ENCODE results near the gene PIWIL4.
"Not testable (repeated sequence)": the region's sequence is repeated elsewhere in the genome, so short reads cannot be mapped to it uniquely, and the experiment has no call there.

PIWIL4 gene

GRCh38 chr11:94638902-94639373 lies 71.8 kb downstream of the PIWIL4 start:
- peak; percentile 38 for DNase-seq (ENCODE audit: low read depth)

GRCh38 chr11:94639901-94640721 lies 72.9 kb downstream of the PIWIL4 start:
- no peak for DNase-seq (ENCODE audit: low read depth)

DNA sequence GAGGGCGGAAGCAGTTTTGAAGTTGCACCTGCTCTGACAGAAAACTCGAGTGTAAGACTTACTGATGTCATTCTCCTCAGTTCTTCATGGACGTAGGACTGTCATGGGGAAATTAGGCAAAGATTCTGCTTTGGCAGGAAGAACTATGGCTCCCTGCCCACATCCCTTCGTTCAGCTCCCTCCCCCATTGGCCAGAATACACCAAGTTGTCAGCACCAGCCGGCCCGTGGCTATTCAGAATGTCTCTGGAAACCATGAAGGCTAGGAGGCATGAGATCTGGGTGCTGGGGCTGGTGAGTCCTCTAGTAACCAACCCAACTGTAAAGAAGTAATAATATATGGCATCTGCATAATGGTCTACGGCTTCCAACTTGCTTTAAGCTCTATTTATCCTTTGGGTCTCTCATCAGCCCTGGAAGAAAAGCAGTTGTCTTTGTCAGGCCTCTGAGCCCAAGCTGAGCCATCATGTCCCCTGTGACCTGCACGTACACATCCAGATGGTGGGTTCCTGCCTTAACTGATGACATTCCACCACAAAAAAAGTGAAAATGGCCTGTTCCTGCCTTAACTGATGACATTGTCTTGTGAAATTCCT lies 74.1 kb downstream of the PIWIL4 start:
- DNase-seq (ENCODE audit: low read depth), result no peak

- not testable (repeated sequence) for DNase-seq (ENCODE audit: low read depth)
Observed at GRCh38 chr11:94643186-94643585, 76.0 kb downstream of the PIWIL4 start.

- DNase-seq (ENCODE audit: low read depth), result no peak
Observed at GRCh38 chr11:94647926-94648325, 80.8 kb downstream of the PIWIL4 start.

GRCh38 chr11:94648789-94649188 lies 81.6 kb downstream of the PIWIL4 start:
- DNase-seq (ENCODE audit: low read depth), result no peak

- no peak for DNase-seq (ENCODE audit: low read depth)
Observed at GRCh38 chr11:94649254-94649653, 82.1 kb downstream of the PIWIL4 start.

DNA sequence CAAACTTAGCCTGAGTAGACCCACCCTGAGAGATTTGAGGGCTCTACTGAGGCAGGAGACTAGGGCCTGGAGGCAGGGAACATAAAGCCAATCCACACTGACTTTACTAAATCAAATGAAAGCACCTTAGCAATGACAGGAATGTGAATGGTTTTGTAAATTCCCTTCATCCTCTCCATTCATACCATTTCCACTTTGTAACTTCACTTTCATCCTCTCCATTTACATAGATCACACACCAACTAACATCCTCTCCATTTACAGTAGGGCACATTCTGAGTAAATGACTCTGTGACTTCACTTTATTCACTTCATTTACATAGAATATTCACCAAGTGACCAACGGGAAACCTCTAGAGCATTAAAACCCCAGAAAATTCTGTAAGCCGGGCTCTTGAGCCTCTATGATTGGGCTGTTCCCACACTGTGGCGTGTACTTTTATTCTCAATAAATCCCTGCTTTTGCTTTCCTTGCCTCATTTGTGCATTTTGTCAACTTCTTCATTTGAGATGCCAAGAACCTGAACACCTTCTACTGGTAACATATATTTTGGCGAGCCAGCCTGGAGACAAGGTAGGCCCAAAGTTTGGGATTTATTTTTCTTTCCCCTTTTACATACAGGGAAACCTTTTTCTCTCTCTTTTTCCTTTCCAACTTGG lies 82.9 kb downstream of the PIWIL4 start:
- no peak for DNase-seq (ENCODE audit: low read depth)

- peak; percentile 85 for DNase-seq (ENCODE audit: low read depth)
Observed at GRCh38 chr11:94650756-94651155, 83.6 kb downstream of the PIWIL4 start.

- no peak for DNase-seq (ENCODE audit: low read depth)
Observed at GRCh38 chr11:94652735-94653284, 85.6 kb downstream of the PIWIL4 start.

- no peak for DNase-seq (ENCODE audit: low read depth)
Observed at GRCh38 chr11:94653561-94653960, 86.4 kb downstream of the PIWIL4 start.

DNA sequence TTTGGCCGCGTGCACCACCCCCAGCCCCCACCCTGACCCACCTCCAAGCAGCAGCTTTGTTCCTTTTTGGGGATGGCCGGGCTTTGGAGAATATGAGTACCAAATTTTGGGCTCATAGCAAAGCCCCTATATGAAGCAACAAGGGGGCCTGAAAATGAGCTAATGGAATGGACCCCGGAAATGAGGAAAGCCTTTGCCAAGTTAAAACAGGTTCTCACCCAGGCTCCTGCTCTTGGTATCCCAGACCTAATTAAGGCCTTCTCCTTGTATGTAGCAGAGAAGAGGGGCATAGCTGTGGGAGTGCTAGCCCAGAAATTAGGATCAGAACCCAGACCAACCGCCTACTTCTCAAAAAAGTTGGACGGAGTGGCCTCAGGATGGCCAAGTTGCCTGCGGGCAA lies 87.0 kb downstream of the PIWIL4 start:
- no peak for DNase-seq (ENCODE audit: low read depth)

DNA sequence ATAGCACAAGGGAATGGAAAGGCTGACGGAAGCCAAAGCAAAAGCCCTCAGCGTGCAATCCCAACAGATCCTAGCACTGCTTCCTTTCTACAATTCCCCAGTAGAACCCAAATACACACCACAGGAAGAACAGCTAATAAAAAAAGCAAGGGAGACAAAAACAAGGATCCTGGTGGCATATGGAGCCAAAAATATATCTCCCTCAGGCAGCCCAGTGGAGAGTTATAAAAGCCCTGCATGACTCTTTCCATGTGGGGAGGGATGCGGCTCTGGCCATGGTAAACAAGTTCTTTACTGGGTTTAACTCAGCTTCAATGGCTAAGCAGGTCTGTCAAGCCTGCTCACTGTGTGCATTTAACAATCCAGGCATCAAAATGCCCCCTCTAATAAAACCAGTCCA lies 88.1 kb downstream of the PIWIL4 start:
- DNase-seq (ENCODE audit: low read depth), result no peak

- DNase-seq (ENCODE audit: low read depth), result no peak
Observed at GRCh38 chr11:94655956-94656355, 88.8 kb downstream of the PIWIL4 start.

- no peak for DNase-seq (ENCODE audit: low read depth)
Observed at GRCh38 chr11:94656968-94657367, 89.8 kb downstream of the PIWIL4 start.

GRCh38 chr11:94657629-94658028 lies 90.5 kb downstream of the PIWIL4 start:
- no peak for DNase-seq (ENCODE audit: low read depth)

DNA sequence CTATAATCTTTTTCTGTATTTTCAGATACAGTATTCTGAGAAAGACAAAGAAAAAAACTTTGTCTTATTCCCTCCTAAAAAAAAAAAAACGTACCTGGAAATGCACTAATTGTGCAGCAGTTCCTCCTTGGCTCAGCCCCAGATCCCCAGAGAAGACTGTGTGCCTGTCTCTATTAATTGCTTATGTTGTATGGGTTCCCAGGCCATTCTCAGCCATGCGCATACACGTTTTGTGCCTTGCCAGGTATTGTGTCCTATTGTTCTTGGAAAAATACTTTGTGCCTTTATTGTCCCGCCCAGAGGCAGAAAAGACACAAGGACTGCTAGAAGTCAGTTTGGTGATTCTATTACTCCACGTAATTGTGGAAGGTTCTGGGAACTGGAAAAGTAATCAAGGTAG lies 91.2 kb downstream of the PIWIL4 start:
- no peak for DNase-seq (ENCODE audit: low read depth)

- no peak for DNase-seq (ENCODE audit: low read depth)
Observed at GRCh38 chr11:94658888-94659287, 91.7 kb downstream of the PIWIL4 start.

DNA sequence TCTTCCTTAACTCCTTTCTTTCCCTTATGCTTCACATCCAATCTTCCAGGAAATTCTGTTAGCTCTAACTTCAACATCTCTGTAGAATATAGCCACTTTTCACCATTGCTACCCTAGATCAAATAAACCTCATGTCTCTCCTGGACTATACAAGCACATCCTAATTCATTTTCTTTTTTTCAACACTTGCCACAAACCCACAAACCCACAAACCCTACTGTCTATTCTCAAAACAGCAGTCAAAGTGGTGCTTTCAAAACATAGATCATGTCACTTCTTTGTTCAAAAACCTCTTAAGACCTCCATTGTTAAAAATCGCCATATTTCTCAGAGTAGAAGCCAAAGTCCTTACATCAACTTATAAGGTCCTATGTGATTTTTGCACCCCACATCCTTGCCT lies 94.3 kb downstream of the PIWIL4 start:
- DNase-seq (ENCODE audit: low read depth), result no peak

GRCh38 chr11:94662065-94662779 lies 95.1 kb downstream of the PIWIL4 start:
- no peak for DNase-seq (ENCODE audit: low read depth)

DNA sequence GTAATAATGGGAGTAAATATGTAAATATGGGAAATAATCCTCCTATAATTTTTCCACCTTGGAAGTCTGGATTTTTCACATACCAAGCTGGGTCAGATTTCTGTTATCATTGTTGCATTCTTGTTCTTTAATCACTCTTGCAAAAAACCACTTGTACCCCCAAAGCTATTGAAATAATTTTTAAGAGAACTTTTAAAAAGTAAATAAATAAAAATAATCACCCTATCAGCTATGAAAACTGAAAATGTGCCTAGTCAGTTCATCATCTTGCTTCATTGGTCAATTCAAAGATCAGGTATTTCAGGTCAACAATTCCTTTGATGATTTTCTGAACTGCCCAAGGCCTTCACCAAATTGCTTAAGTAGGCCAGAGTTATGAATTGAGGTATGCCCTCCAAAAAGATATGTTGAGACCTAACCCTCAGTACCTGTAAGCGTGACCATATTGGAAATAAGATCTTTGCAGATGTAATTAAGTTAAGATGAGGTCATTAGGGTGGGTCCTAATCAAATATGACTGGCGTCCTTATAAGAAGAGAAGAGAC lies 95.8 kb downstream of the PIWIL4 start:
- no peak for DNase-seq (ENCODE audit: low read depth)

GRCh38 chr11:94664346-94664745 lies 97.2 kb downstream of the PIWIL4 start:
- no peak for DNase-seq (ENCODE audit: low read depth)
